ENCODE measurements around the gene CFHR4.
"Not testable (repeated sequence)": the region's sequence is repeated elsewhere in the genome, so short reads cannot be mapped to it uniquely, and the experiment has no call there.

CFHR4 gene

DNA sequence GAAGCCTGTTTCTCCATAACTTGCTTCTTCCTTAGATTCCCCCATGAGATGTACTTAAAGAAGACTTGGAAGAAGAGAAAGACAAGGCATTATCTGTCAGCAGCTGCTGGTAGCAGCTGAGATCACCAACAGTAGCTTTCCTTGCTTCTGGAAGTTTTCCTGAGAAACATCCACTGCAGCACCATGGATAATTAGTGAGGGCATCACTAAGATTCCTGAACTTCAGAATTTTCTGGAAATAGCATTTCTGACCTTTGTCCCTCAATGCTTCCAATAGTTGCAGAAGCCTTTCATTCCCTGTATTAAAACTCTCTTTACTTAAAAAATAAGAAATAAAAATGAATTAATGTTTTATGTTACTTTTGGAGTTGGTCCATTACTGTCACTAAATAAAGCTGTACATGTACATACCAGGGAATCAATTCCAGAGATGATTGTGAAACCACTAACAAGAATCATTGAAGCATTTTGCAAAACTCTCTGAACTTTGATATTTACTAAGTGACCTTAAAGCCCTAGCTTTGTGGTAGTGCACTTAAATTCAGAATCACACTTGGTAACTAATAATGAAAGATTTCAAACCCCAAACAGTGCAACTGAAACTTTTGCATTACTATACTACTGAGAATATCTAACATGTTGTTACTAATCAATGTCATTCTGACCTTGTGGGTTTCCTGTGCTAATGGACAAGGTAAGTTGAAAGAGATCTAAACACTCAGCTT, at the start of gene CFHR4:
Gene CFHR4 (plus strand): TSS at position 538 of the 725 bp plus-strand sequence. CDS start 99 bp downstream, at position 637.
- H3K4me3 ChIP-seq (ENCODE audit: low read depth, low read length) = no peak within 1 kb of the TSS

GRCh38 chr1:196849613-196850492, 38.0 kb upstream of the CFHR4 start:
- not testable (repeated sequence) for DNase-seq

More for the DNA sequence above, at the start of gene CFHR4:
- Histone ChIP-seq H3K36me3 (no peaks in the 10 kb centered on the region), H3K27ac (no peak within 1 kb of the TSS), H3K9me3 (ENCODE audit: severe bottlenecking) (no peaks in the 10 kb centered on the region), H3K27me3 (ENCODE audit: insufficient read depth, low read depth, severe bottlenecking) (no peaks in the 10 kb centered on the region)
- no peak for DNase-seq
- TF ChIP-seq CTCF (IDR thresholded peaks at IDR 0.05; ENCODE audit: low read depth, low read length) = no peak

GRCh38 chr1:196856053-196856452, 31.8 kb upstream of the CFHR4 start:
- Histone ChIP-seq H3K36me3 (no peaks in the 10 kb centered on the region), H3K9me3 (ENCODE audit: severe bottlenecking) (no peaks in the 10 kb centered on the region), H3K27ac (no peak overlapping the region), H3K4me3 (ENCODE audit: low read depth, low read length) (no peak overlapping the region), H3K27me3 (ENCODE audit: insufficient read depth, low read depth, severe bottlenecking) (no peaks in the 10 kb centered on the region)
- DNase-seq = no peak
- TF ChIP-seq CTCF (IDR thresholded peaks at IDR 0.05; ENCODE audit: low read depth, low read length) = no peak

More at GRCh38 chr1:196849613-196850492, 38.0 kb upstream of the CFHR4 start:
- H3K27ac ChIP-seq; H3K36me3 ChIP-seq; H3K27me3 ChIP-seq (ENCODE audit: insufficient read depth, low read depth, severe bottlenecking); H3K9me3 ChIP-seq (ENCODE audit: severe bottlenecking); H3K4me3 ChIP-seq (ENCODE audit: low read depth, low read length): not testable (repeated sequence)

GRCh38 chr1:196857188-196857587, 30.7 kb upstream of the CFHR4 start:
- Histone ChIP-seq H3K36me3 (no peaks in the 10 kb centered on the region), H3K27me3 (ENCODE audit: insufficient read depth, low read depth, severe bottlenecking) (no peaks in the 10 kb centered on the region), H3K27ac (no peak overlapping the region), H3K9me3 (ENCODE audit: severe bottlenecking) (no peaks in the 10 kb centered on the region), H3K4me3 (ENCODE audit: low read depth, low read length) (no peak overlapping the region)
- DNase-seq = no peak
- TF ChIP-seq CTCF (IDR thresholded peaks at IDR 0.05; ENCODE audit: low read depth, low read length) = no peak

DNA sequence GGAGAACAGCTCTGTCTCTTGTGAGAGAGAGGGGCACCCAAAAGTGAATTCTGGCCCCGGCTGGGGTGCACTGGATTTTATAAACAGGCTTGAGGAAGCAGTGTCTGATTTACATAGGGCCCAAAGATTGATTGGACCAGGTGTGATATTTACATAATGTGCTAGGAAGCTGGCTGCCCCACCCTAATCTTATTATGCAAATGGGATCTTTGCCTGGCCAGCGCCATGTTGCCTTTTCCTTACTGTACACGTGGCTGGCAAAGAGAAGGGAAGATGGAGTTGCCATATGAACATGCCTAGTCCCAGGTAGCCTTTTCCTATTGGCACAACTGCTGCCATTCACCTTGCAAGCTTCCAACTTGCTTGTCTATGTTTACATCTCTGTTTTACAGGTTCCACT, 29.0 kb upstream of the CFHR4 start:
- Histone ChIP-seq H3K9me3 (ENCODE audit: severe bottlenecking) (no peaks in the 10 kb centered on the region), H3K36me3 (no peaks in the 10 kb centered on the region), H3K27ac (no peak overlapping the region), H3K4me3 (ENCODE audit: low read depth, low read length) (no peak overlapping the region), H3K27me3 (ENCODE audit: insufficient read depth, low read depth, severe bottlenecking) (no peaks in the 10 kb centered on the region)
- no peak for TF ChIP-seq CTCF (IDR thresholded peaks at IDR 0.05; ENCODE audit: low read depth, low read length)
- DNase-seq = no peak

GRCh38 chr1:196860323-196860884, 27.4 kb upstream of the CFHR4 start:
- Histone ChIP-seq H3K4me3 (ENCODE audit: low read depth, low read length) (no peak overlapping the region), H3K27ac (no peak overlapping the region), H3K9me3 (ENCODE audit: severe bottlenecking) (no peaks in the 10 kb centered on the region), H3K27me3 (ENCODE audit: insufficient read depth, low read depth, severe bottlenecking) (no peaks in the 10 kb centered on the region), H3K36me3 (no peaks in the 10 kb centered on the region)
- DNase-seq = no peak
- TF ChIP-seq CTCF (IDR thresholded peaks at IDR 0.05; ENCODE audit: low read depth, low read length) = no peak
